Measurements from ENCODE around the gene DYNC1I1. TPM values are rescaled to one million over a fixed set of nuclear protein-coding genes. Genes with fewer than 3 reads are reported as not detected.

The DYNC1I1 gene
- polyA plus RNA-seq, 1 donor: 0.98 TPM

DNA sequence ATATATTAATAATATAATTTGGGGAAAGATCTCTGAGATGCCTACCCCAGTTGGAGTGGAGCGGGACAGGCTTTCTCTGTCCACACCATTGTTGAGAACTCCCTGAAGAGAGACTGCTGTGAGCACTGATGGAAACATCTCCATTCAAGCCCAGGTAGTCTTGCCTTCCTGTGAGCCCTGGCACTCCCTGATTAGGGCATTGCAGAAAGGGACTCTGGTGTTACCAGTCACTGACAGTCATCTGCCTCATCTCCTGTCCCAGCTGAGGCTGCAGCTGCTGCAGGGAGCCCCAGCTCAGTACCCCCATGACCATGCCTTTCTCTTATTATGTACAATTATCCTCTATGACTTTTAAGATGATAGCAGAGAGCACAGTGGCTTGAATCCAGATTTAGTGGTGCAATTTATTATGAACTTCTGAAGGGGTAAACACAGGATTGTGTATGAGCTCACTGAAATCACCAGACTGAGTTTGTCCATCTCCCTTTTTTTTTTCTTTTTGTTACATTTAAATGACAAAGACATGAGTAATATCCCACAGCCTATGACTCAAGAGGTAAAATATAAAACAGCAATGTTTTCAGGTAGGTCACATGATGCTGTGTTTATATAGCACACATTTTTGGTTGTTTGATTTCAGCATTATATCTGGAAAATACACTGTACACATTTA lies 312.7 kb downstream of the DYNC1I1 start:
- no peak for DNase-seq

DNA sequence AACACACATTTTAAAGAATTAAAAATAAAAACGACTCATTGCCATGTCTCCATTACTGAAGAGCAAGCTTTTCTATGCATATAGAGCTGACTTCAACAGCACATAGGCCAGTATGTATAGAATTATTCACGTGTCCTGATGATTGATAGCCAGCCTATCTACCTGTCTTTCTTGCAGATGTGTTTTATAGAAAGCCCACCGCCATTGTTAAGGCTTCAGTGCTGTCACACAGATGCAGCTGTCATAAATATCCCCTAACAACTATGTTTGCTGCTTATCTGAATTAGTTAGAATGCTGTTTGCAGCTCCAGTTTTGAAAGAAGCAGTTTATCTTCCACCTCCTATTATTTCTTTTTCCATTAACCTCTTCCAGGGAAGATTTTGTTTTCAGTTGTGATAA lies 313.6 kb downstream of the DYNC1I1 start:
- DNase-seq: no peak

DNA sequence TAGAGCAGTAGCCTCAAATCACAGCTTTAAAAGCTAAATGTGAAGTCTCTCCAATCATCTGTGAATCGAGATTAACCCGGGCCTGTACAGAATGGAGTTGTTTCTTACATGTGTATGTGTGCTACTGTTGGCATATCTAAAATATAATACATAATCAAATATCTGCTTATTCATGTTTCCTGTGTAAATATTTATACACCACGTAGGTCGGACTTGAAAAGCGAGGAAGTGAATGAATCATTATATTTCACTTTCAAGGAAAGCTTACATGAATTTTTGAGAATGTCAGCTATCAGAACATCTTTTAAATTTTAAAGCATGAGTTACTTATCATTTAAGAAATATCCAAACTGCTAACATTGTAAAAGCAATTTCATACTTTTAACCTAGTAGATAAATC lies 316.2 kb downstream of the DYNC1I1 start:
- DNase-seq: no peak

DNA sequence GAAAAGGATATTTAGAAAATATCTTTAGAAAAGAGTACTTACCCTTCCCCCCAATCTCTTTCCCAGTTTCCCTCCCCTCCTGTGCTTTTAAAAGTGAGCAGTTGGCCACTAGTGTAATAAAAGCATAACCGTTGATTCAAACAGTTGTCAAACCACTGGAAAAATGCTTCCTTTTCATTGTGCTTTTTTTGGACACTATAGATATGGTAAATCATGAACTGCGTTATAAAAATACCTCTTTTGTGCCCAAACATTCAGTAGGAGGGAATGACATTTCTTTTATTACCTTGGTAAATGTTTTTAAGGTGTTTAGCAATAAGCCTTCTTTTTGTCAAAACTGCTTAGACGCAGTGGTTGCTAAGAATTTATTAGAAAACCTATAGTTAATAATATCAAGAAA lies 317.2 kb downstream of the DYNC1I1 start:
- no peak for DNase-seq

DNA sequence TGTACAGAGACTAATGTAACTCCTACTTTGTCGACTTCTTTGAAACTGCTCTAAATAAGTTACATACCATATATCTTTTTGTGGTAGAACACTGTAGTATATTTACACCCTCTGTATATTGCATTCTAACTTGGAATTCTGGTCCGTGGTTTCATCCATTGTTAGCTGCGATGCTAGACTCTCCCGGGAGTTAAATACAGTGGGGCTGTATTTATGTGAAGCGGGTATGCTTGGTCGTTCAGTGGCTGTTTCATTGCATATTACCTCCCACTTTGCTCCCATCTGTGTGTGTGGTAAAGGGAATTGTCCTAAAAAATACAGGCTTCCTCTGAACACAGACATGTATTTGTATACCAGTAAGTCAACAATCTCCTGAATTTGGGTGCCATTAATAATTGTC lies 318.4 kb downstream of the DYNC1I1 start:
- DNase-seq: no peak

DNA sequence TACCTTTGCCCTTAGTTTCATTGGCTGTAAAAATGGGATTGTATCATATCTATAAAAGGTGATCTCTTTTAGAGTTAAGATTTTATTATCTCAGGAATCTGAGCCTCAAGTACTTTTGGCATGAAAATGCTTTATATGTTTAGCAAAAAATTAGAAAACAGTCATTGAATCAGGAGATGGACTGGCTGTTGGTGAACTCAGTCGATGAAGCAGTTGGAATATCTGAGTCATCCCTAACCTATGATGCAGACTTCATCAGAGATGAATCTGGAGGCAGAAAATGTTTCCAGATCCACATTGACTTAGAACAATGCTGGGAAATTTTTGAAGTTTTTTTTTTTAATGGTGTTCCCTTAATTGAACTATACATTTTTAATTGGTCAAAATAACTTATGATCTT lies 321.1 kb downstream of the DYNC1I1 start:
- DNase-seq: no peak

DNA sequence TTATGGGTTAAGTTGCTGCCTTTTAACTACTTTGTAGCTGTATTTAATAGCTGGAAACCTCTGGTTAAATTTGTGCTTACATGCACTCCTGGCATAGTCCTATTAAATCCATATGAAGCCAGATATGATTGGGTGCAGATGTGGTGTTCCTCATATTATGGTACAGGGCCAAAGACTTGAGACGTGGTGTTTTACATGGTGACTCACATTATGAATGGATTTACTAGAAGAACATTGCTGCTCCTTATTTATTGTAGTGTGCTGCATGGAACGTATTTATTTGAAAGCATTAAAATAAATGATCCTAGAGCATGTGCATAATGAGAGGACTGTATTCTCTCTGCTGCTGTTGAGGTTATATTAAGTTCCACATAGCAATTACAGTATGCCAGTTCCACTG lies 325.5 kb downstream of the DYNC1I1 start:
- DNase-seq: no peak

DNA sequence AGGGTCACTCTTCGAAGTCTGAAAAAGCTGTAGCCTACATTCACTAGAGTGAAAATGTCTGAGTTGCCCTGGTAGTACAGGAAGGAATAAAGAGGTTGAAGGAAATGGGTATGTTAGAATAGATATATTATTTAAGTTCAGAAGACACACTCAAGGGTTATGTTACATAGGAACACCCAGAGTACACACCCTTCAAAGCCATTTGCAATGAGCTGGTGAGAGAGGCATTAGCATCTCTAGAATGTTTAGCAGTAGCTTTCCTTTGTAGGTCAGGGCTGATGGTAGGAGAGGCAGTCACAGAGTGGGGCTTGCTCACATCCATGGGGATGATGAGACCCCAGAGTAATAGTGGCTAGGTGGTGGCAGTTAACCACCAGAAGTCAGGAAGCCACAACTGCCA lies 328.4 kb downstream of the DYNC1I1 start:
- DNase-seq: no peak

- DNase-seq: no peak
Observed at GRCh38 chr7:96102096-96102811, 329.9 kb downstream of the DYNC1I1 start.

GRCh38 chr7:96104984-96105383 lies 332.6 kb downstream of the DYNC1I1 start:
- DNase-seq: no peak

- DNase-seq: no peak
Observed at GRCh38 chr7:96111405-96111804, 339.1 kb downstream of the DYNC1I1 start.

DNA sequence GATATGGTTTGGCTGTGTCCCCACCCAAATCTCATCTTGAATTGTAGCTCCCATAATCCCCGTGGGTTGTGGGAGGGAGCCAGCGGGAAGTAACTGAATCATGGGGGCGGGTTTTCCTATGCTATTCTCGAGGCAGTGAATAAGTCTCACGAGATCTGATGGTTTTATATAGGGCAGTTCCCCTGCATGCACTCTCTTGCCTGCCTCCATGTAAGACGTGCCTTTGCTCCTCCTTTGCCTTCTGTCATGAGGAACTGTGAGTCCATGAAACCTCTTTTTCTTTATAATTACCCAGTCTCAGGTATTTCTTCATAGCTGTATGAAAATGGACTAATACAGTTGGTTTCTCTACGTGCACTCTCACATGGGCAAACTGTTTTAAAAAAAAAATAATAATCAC lies 341.8 kb downstream of the DYNC1I1 start:
- no peak for DNase-seq

DNA sequence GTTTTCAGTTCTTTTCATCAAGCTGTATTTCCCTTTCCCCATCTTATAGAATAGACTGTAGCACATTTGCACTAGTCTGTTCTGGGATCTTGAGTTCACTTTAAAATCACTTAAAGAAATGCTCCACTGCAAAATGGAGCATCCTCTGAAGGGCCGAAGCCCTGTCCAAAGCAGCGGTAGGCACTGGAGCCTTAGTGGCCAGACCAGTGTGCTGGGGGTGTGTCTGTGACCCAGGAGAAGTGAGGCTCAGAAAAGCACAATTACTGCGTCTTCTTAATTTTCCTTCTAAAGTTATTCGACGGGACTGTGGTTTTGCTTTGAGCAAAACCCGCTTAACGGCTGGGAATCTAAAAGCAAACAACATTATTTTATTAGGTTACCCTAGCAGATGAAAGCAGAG lies 343.8 kb downstream of the DYNC1I1 start:
- DNase-seq: no peak

DNA sequence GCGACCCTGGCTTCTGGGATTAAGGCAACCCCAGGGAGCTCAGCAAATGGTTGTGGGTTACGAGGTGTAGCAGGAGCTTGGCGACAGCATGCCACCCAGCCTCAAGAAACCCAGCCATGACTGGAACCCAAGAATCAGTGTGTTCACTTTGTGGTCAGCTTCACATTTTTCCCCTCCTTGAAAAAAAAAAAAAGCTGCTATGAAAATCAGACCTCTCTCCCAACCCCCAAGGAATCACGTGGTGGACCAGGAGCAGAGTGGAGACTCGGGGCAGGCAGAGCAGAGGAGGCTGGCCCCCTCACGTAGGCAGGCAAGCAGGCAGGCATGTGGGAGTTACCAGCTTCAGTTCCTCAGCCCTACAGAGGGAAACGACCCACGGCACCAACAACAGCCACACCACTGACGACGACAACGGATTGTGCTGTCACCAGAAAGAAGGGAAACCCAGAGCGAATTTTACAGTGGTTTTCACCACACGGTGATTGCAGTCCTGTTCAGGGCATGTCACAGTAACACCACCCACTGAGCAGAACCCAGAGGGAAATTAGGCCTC lies 346.2 kb downstream of the DYNC1I1 start:
- DNase-seq: no peak

DNA sequence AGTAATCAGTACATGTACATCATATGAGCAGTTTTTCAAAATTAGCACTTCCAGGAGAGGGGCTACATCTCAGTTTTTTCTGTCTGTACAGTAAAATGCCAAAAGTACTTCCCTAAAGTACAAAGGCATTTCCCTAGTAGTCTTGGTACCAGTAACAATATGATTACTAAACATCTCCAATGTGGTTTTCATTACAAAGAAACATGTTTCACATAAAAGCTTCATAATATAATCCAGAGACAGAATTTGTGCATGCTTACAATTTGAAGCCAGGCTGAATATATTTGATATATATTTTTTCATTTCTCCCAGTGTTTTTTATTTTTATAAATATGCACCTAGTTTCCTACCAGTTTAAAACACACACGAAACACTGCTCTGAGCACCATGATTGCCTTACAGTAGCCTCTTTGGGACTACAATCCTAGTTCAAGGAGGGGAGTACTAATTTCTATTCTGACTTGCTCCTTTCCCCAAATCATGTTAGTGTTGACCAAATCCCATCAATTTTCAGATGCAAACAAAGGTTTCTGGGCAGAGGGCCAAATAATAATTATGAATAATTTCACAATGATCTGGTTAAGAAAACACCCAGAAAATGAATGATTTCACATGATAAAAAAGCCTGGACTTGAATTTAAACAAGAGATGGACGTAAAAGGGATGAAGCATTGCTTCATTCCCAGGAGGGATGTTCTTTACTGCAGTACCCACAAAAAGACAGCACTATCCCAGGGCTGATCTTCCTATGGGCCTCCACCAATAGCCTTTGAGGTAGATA lies 348.3 kb downstream of the DYNC1I1 start:
- DNase-seq: no peak

GRCh38 chr7:96121752-96122151 lies 349.4 kb downstream of the DYNC1I1 start:
- DNase-seq: no peak

- DNase-seq: no peak
Observed at GRCh38 chr7:96122746-96123145, 350.4 kb downstream of the DYNC1I1 start.

DNA sequence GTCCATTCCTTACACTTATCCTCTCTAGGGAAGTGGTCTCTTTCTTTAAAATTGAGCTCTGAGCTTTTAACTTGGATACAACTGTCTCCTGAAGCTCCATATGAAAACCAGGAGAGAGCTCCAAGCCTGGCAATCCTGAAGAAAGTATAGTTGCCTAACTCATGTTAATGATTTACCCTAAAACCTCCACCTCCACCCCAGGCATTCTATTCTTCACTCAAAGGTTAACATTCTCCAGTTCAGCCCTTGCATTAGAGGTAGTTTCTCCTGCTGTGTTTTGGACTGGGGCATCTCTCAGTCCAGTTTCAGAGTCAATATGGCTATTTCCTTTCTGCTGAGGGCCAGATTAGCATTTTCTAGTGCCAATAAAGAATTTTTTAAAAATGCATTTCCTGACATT lies 354.0 kb downstream of the DYNC1I1 start:
- no peak for DNase-seq

- no peak for DNase-seq
Observed at GRCh38 chr7:96127746-96128145, 355.4 kb downstream of the DYNC1I1 start.

- DNase-seq: no peak
Observed at GRCh38 chr7:96131525-96131924, 359.2 kb downstream of the DYNC1I1 start.

DNA sequence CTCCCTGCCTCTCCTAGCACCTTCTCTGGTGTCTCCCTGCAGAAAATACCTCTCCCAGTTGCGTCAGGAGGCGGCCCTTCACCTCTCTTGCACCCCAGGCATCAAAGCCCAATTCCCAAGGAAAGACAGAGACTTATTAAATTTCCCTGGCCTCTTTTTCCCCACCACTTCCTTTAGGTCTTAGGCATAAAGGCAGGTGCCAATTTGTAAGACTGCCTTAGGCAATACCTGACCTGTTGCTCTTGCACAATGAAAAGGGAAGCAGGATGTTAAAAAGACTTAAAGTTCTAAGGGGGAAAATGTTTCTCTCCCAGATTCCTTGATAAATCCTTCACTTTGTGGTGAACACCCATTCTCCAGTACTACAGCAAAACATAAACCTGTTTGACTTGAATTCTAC lies 362.9 kb downstream of the DYNC1I1 start:
- DNase-seq: peak; percentile 14

GRCh38 chr7:96136600-96137239 lies 364.4 kb downstream of the DYNC1I1 start:
- DNase-seq: no peak
